Measurements from ENCODE around the gene MYO1C.
"Not testable (repeated sequence)": the region's sequence is repeated elsewhere in the genome, so short reads cannot be mapped to it uniquely, and the experiment has no call there.

Gene MYO1C

GRCh38 chr17:1467898-1468492 is 24.5 kb downstream of the MYO1C start:
- no peak for DNase-seq (ENCODE audit: low read depth in 2 of 2)

GRCh38 chr17:1467258-1467657 is 25.2 kb downstream of the MYO1C start:
- DNase-seq (ENCODE audit: low read depth in 2 of 2) = no peak

- no peak for DNase-seq (ENCODE audit: low read depth in 2 of 2)
Observed at GRCh38 chr17:1464186-1464585, 28.3 kb downstream of the MYO1C start.

- no peak for DNase-seq (ENCODE audit: low read depth in 2 of 2)
Observed at GRCh38 chr17:1462164-1463112, 30.0 kb downstream of the MYO1C start.

- no peak for DNase-seq (ENCODE audit: low read depth in 2 of 2)
Observed at GRCh38 chr17:1461198-1461944, 31.1 kb downstream of the MYO1C start.

GRCh38 chr17:1460233-1460632 is 32.3 kb downstream of the MYO1C start:
- DNase-seq (ENCODE audit: low read depth in 2 of 2) = no peak

GRCh38 chr17:1455797-1456599 is 36.5 kb downstream of the MYO1C start, which contains the start of gene CRK:
TSS of gene CRK (minus strand) at chr17:1456232. CDS start at chr17:1456117, 115 bp downstream.
- DNase-seq (ENCODE audit: low read depth in 2 of 2) = peak; percentile 97 to 98

GRCh38 chr17:1455291-1455796 is 37.1 kb downstream of the MYO1C start:
- no peak for DNase-seq (ENCODE audit: low read depth in 2 of 2)

- DNase-seq (ENCODE audit: low read depth in 2 of 2) = no peak
Observed at GRCh38 chr17:1454541-1454940, 37.9 kb downstream of the MYO1C start.

- DNase-seq (ENCODE audit: low read depth in 2 of 2) = not testable (repeated sequence)
Observed at GRCh38 chr17:1453694-1454093, 38.8 kb downstream of the MYO1C start.

GRCh38 chr17:1452836-1453235 is 39.6 kb downstream of the MYO1C start:
- DNase-seq (ENCODE audit: low read depth in 2 of 2) = no peak

- not testable (repeated sequence) for DNase-seq (ENCODE audit: low read depth in 2 of 2)
Observed at GRCh38 chr17:1450261-1450660, 42.2 kb downstream of the MYO1C start.

GRCh38 chr17:1449412-1449967 is 43.0 kb downstream of the MYO1C start:
- DNase-seq (ENCODE audit: low read depth in 2 of 2) = no peak

- no peak for DNase-seq (ENCODE audit: low read depth in 2 of 2)
Observed at GRCh38 chr17:1447052-1447451, 45.4 kb downstream of the MYO1C start.

- DNase-seq (ENCODE audit: low read depth in 2 of 2) = no peak
Observed at GRCh38 chr17:1446201-1446600, 46.3 kb downstream of the MYO1C start.

- DNase-seq (ENCODE audit: low read depth in 2 of 2) = not testable (repeated sequence)
Observed at GRCh38 chr17:1445695-1446094, 46.8 kb downstream of the MYO1C start.

- DNase-seq (ENCODE audit: low read depth in 2 of 2) = not testable (repeated sequence)
Observed at GRCh38 chr17:1442721-1443120, 49.8 kb downstream of the MYO1C start.

GRCh38 chr17:1442187-1442586 is 50.3 kb downstream of the MYO1C start:
- no peak for DNase-seq (ENCODE audit: low read depth in 2 of 2)

GRCh38 chr17:1440921-1441320 is 51.6 kb downstream of the MYO1C start:
- DNase-seq (ENCODE audit: low read depth in 2 of 2) = no peak

GRCh38 chr17:1438593-1439083 is 53.8 kb downstream of the MYO1C start:
- DNase-seq (ENCODE audit: low read depth in 2 of 2) = no peak

- DNase-seq (ENCODE audit: low read depth in 2 of 2) = no peak
Observed at GRCh38 chr17:1435326-1435725, 57.2 kb downstream of the MYO1C start.
